ENCODE results near the gene CFAP251. TPM values are rescaled to one million over a fixed set of nuclear protein-coding genes. Genes with fewer than 3 reads are reported as not detected.

The CFAP251 gene
- polyA plus RNA-seq, 1 donor (not counting 4 experiments of a cell fraction or from before 2014, with no cell fraction given): 74.2 TPM

DNA sequence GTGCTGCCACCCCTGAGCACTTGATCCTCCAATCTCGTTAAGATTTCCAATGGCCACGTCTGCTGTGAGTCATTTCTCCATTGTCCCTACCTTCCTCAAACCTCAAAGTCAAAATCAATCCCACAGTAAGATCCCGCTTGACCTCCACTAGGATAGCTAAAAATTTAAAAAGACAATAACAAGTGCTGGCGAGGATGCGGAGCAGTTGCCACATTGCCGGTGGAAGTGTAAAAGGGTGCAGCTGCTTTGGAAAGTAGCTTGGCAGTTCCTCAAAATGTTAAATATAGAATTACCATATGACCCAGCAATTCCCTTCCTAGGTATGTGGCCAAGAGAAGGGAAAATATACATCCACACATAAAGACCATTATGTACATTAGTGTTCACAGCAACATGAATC is 93.8 kb downstream of the CFAP251 start:
- Histone ChIP-seq H3K27ac (ENCODE audit: control insufficient read depth, insufficient read depth, low read length) (no peak overlapping the region), H3K9me3 (ENCODE audit: control insufficient read depth, low read depth, low read length) (no peaks in the 10 kb centered on the region), H3K4me1 (ENCODE audit: control insufficient read depth, extremely low read depth, insufficient read depth, low read length) (no peaks in the 10 kb centered on the region), H3K9me1 (ENCODE audit: control insufficient read depth, extremely low read depth, insufficient read depth, low read length) (no peaks in the 10 kb centered on the region), H2AFZ (ENCODE audit: control insufficient read depth, low read length) (no peak overlapping the region), H3K9ac (ENCODE audit: control insufficient read depth, extremely low read depth, insufficient read depth, low read length) (no peak overlapping the region), H3K27me3 (ENCODE audit: control insufficient read depth, extremely low read depth, insufficient read depth, low read length) (no peaks in the 10 kb centered on the region), H3K4me3 (ENCODE audit: control insufficient read depth in 2 of 3, extremely low read depth in 1 of 3, insufficient read depth in 2 of 3, low read depth in 1 of 3, low read length in 3 of 3) (no peak overlapping the region), H3K4me2 (ENCODE audit: control insufficient read depth, extremely low read depth, insufficient read depth, low read depth, low read length) (no peak overlapping the region), H4K20me1 (ENCODE audit: control insufficient read depth, extremely low read depth, insufficient read depth, low read length) (no peaks in the 10 kb centered on the region), H3K36me3 (ENCODE audit: control insufficient read depth in 2 of 2, extremely low read depth in 1 of 2, insufficient read depth in 2 of 2, low read length in 2 of 2) (no peaks in the 10 kb centered on the region), H3K79me2 (ENCODE audit: control insufficient read depth, insufficient read depth, low read length) (no peaks in the 10 kb centered on the region)
- no peak for TF ChIP-seq EZH2 (IDR thresholded peaks at IDR 0.05; ENCODE audit: low read length)
- TF ChIP-seq, protein P1, sequence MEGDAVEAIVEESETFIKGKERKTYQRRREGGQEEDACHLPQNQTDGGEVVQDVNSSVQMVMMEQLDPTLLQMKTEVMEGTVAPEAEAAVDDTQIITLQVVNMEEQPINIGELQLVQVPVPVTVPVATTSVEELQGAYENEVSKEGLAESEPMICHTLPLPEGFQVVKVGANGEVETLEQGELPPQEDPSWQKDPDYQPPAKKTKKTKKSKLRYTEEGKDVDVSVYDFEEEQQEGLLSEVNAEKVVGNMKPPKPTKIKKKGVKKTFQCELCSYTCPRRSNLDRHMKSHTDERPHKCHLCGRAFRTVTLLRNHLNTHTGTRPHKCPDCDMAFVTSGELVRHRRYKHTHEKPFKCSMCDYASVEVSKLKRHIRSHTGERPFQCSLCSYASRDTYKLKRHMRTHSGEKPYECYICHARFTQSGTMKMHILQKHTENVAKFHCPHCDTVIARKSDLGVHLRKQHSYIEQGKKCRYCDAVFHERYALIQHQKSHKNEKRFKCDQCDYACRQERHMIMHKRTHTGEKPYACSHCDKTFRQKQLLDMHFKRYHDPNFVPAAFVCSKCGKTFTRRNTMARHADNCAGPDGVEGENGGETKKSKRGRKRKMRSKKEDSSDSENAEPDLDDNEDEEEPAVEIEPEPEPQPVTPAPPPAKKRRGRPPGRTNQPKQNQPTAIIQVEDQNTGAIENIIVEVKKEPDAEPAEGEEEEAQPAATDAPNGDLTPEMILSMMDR (optimal IDR thresholded peaks at IDR 0.05 in 1 of 3, IDR thresholded peaks at IDR 0.05 in 1 of 3, conservative IDR thresholded peaks at IDR 0.05 in 1 of 3; ENCODE audit: extremely low read depth in 1 of 3, insufficient read depth in 2 of 3, low read length in 3 of 3): no peak
- FAIRE-seq (no peak), DNase-seq (ENCODE audit: low read depth, low spot score) (no peak)
- dilution Hi-C loops (cut with MboI; ENCODE audit: extremely low pct_ligation_motif_present, low sequenced_read_pairs): no loop called here

DNA sequence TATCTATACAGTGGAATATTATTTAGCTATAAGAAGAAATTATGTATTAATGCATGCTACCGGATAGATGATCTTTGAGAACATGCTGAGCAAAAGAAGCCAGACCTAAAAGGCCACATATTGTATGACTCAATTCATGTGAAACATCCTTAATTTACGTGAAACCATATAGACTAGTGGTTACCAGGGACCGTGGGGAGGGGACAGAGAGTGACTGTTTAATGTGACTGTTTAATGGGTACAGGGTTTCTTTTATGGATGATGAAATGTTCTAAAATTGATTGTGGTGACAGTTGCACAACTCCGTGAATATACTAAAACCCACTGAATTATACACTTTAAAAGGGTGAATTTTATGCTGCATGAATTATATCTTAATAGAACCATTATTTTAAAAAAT is 94.7 kb downstream of the CFAP251 start:
- no peaks in the 10 kb centered on the region for H3K9me3 ChIP-seq (ENCODE audit: control insufficient read depth, low read depth, low read length)
- no peak overlapping the region for H3K4me2 ChIP-seq (ENCODE audit: control insufficient read depth, extremely low read depth, insufficient read depth, low read depth, low read length)
- dilution Hi-C loops (cut with MboI; ENCODE audit: extremely low pct_ligation_motif_present, low sequenced_read_pairs): no loop called here
- no peak overlapping the region for H3K27ac ChIP-seq (ENCODE audit: control insufficient read depth, insufficient read depth, low read length)
- no peaks in the 10 kb centered on the region for H3K36me3 ChIP-seq (ENCODE audit: control insufficient read depth in 2 of 2, extremely low read depth in 1 of 2, insufficient read depth in 2 of 2, low read length in 2 of 2)
- H3K79me2 ChIP-seq (ENCODE audit: control insufficient read depth, insufficient read depth, low read length): no peaks in the 10 kb centered on the region
- H2AFZ ChIP-seq (ENCODE audit: control insufficient read depth, low read length): no peak overlapping the region
- no peaks in the 10 kb centered on the region for H3K4me1 ChIP-seq (ENCODE audit: control insufficient read depth, extremely low read depth, insufficient read depth, low read length)
- FAIRE-seq (no peak), DNase-seq (ENCODE audit: low read depth, low spot score) (no peak)
- H3K9me1 ChIP-seq (ENCODE audit: control insufficient read depth, extremely low read depth, insufficient read depth, low read length): no peaks in the 10 kb centered on the region
- no peaks in the 10 kb centered on the region for H4K20me1 ChIP-seq (ENCODE audit: control insufficient read depth, extremely low read depth, insufficient read depth, low read length)
- H3K27me3 ChIP-seq (ENCODE audit: control insufficient read depth, extremely low read depth, insufficient read depth, low read length): no peaks in the 10 kb centered on the region
- no peak for TF ChIP-seq EZH2 (IDR thresholded peaks at IDR 0.05; ENCODE audit: low read length)
- TF ChIP-seq, protein P1 (optimal IDR thresholded peaks at IDR 0.05 in 1 of 3, IDR thresholded peaks at IDR 0.05 in 1 of 3, conservative IDR thresholded peaks at IDR 0.05 in 1 of 3; ENCODE audit: extremely low read depth in 1 of 3, insufficient read depth in 2 of 3, low read length in 3 of 3): no peak
- H3K4me3 ChIP-seq (ENCODE audit: control insufficient read depth in 2 of 3, extremely low read depth in 1 of 3, insufficient read depth in 2 of 3, low read depth in 1 of 3, low read length in 3 of 3): no peak overlapping the region
- H3K9ac ChIP-seq (ENCODE audit: control insufficient read depth, extremely low read depth, insufficient read depth, low read length): no peak overlapping the region
